Mucosa of stomach (tissue), 1 donor: Measurements from ENCODE around the gene RHOU.

Source experiments
- H3K27me3 ChIP-seq: one replicate; pipeline ENCODE4 v1.7.0; 2013; ENCODE audit warnings: mild to moderate bottlenecking, low read length; ENCODE audit not compliant: control insufficient read depth, insufficient read depth
- H3K36me3 ChIP-seq: one replicate; pipeline ENCODE4 v1.7.0; 2013; ENCODE audit warnings: low read length; ENCODE audit not compliant: control insufficient read depth, insufficient read depth
- H3K4me1 ChIP-seq: one replicate; pipeline ENCODE4 v1.7.0; 2013; ENCODE audit warnings: mild to moderate bottlenecking, low read length; ENCODE audit not compliant: control insufficient read depth, insufficient read depth
- H3K4me3 ChIP-seq: one replicate; pipeline ENCODE4 v1.7.0; 2013; ENCODE audit warnings: low read length
- H3K9ac ChIP-seq: one replicate; pipeline ENCODE4 v1.7.0; 2013; ENCODE audit warnings: mild to moderate bottlenecking, low read length, moderate library complexity
- H3K9me3 ChIP-seq: one replicate; pipeline ENCODE4 v1.7.0; 2013; ENCODE audit warnings: mild to moderate bottlenecking, low read length, moderate library complexity; ENCODE audit not compliant: control insufficient read depth
- donor health status: Pancreatic carcinoma.

Gene RHOU

DNA sequence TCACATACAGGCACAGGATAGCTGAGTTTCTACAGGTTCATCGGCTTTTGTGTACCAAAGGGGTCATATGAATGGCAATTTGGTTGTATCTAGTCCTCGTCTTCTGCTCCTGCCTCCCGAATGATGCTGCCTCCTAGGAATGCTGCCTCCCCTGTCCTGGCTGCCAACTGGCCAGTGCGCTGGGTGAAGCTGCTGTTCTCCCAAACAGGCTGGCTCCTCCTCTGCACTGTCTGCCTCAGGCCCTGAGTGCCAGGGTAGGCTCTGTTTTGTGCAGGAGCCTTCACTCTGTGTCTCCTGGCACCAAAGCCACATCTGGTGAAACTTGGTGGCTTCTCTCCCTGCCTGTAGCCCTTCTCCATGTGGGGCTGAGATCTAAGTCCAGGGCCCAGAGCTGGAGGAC lies 60.3 kb downstream of the RHOU start:
- Histone ChIP-seq H3K9me3 (no peaks in the 10 kb centered on the region), H3K36me3 (no peaks in the 10 kb centered on the region), H3K9ac (no peak overlapping the region), H3K4me3 (no peak overlapping the region), H3K27me3 (no peaks in the 10 kb centered on the region), H3K4me1 (no peaks in the 10 kb centered on the region)
